ENCODE data around the gene ARSH. TPM values are rescaled to one million over a fixed set of nuclear protein-coding genes. Genes with fewer than 3 reads are reported as not detected.
"Not testable (repeated sequence)": the region's sequence is repeated elsewhere in the genome, so short reads cannot be mapped to it uniquely, and the experiment has no call there.

The ARSH gene
- total RNA-seq, 1 donor: not detected

DNA sequence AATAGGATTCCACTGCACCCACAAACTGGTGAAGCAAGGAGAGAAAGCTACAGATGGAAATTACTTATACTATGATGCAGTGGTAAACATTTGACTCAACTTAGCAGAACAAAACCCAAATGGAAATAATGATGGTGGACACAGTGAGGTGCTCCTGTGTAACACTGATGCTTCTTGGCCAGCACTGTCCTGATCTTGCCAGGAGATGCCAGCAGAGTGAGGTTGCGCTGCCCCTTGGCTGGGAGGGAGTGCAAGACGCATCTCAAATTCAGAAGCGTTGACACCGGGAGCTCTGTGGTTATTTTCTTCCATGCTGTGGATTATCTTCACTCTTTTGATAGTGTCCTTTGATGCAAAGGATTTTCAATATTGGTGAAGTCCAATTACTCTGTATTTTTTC, 22.0 kb upstream of the ARSH start:
- no peaks in the 10 kb centered on the region for H3K9me3 ChIP-seq (ENCODE audit: low read depth, low read length)
- no peaks in the 10 kb centered on the region for H3K27me3 ChIP-seq (ENCODE audit: insufficient read depth, low read length)
- no peaks in the 10 kb centered on the region for H3K4me1 ChIP-seq (ENCODE audit: insufficient read depth, low read length)
- H3K4me3 ChIP-seq (ENCODE audit: low read length): no peak overlapping the region

DNA sequence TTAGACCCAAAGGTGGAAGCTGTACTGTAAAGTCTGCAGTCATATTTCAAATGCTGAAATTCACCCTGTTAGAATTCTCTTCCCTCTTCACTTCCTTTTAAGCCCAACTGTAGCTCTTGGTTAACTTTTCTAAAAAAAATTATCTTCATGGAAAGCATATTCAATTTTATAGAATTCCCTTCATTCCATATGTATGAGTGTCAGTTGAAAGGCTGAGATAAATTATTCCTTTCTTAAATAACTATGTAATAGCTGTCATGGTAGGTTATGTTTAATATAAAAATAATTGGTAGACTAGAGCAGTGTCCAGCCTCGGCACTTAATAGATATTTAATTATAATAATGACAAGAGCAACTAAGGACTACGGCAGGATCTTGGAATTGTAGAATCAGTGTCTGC, 16.8 kb upstream of the ARSH start:
- H3K27me3 ChIP-seq (ENCODE audit: insufficient read depth, low read length): no peaks in the 10 kb centered on the region
- H3K4me3 ChIP-seq (ENCODE audit: low read length): no peak overlapping the region
- no peaks in the 10 kb centered on the region for H3K4me1 ChIP-seq (ENCODE audit: insufficient read depth, low read length)
- no peaks in the 10 kb centered on the region for H3K9me3 ChIP-seq (ENCODE audit: low read depth, low read length)

DNA sequence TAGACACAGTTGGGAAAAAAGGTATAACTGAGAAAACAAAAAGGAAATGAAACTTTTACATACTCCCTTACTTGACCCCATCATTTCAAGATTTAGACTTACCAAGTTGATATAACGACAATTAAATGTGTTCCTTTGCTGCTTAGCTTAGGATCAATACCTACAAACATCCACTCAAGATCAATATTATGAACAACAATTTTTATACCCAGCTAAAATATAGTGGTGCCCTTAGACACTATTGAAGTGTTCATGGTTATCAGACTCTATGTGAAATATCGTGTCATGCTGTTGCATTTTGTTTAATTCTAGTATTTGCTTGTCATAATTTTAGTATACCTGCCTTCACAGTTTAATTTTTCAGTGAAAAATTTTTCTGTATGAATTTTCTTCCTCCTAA, 4.2 kb downstream of the ARSH start:
- H3K9me3 ChIP-seq (ENCODE audit: low read depth, low read length): peaks cover 5% of the 10 kb centered on the region
- H3K27me3 ChIP-seq (ENCODE audit: insufficient read depth, low read length): no peaks in the 10 kb centered on the region
- no peak overlapping the region for H3K4me3 ChIP-seq (ENCODE audit: low read length)
- H3K4me1 ChIP-seq (ENCODE audit: insufficient read depth, low read length): no peaks in the 10 kb centered on the region

DNA sequence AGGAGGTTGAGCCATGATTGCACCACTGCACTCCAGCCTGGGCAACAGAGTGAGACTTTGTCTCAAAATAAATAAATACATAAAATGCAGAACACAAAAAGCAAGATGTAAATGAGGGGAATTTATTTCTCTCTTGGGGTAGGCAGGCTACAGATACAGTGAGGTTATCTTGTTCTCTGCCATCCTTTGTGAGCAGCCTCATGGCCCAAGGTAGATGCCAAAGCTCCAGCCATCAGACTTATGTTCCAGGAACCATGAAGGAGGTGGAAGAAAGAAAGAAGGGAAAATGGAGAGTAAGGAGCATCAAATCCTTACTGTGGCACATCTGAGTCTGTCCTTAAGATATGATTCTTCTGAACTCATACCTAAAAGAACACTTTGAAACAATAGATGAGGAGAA, 11.1 kb downstream of the ARSH start:
- Histone ChIP-seq H3K4me3 (ENCODE audit: low read length) (no peak overlapping the region), H3K27me3 (ENCODE audit: insufficient read depth, low read length) (no peaks in the 10 kb centered on the region), H3K9me3 (ENCODE audit: low read depth, low read length) (no peaks in the 10 kb centered on the region), H3K4me1 (ENCODE audit: insufficient read depth, low read length) (no peaks in the 10 kb centered on the region)

DNA sequence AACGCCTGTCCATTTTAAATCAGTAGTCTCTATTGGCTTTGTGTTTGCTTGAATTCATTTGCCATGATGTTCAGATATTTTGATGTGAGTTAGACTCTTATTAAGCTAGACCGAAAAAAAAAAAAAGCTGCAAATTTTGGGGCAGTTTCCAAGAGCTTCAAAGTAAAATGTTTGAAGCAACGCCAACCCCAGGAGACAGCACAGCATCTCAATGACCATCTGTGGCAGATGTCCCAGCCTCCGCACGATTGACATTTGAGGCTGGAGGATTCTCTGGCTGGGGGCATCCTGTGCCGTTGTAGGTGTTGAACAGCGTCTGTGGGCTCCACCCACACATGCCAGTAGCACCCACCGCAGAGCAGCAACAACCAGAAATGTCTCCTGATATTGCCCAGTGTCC, 17.8 kb downstream of the ARSH start:
- H3K4me1 ChIP-seq (ENCODE audit: insufficient read depth, low read length): no peaks in the 10 kb centered on the region
- H3K9me3 ChIP-seq (ENCODE audit: low read depth, low read length): no peaks in the 10 kb centered on the region
- no peak overlapping the region for H3K4me3 ChIP-seq (ENCODE audit: low read length)
- H3K27me3 ChIP-seq (ENCODE audit: insufficient read depth, low read length): no peaks in the 10 kb centered on the region

DNA sequence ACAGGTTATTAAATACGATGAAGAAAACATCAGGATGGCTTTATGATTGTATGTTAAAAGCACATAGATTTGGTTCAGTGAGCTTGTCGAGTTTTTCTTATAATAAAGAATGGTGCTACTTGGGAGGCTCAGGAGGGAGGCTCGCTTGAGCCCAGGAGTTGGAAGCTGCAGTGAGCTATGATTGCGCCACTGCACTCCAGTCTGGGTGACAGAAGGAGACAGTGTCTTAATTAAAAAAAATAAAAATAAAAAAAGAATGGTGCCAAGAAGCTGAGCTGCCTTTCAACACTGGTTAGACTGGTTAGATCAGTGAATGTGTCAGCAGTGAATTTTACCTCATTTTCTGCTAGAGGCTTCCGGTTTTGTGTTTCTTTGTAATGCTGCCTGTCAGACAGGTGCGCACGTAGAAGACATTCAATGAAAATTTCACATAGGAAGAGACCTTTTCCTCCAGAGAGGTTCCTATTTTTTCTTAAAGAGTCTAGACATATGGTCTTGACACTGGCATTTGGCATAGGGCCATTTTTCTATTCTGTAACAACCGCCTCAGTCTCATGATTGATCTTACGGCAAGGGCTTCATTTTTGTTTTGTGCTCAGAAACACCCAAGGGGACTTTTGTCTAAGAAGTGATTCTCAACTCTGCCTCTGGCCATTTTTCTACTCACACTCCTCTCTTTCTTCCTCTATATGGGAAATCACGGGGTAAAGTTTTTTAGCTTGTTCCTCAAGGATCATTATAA, 19.9 kb downstream of the ARSH start:
- Histone ChIP-seq H3K9me3 (ENCODE audit: low read depth, low read length) (no peaks in the 10 kb centered on the region), H3K4me1 (ENCODE audit: insufficient read depth, low read length) (no peaks in the 10 kb centered on the region), H3K27me3 (ENCODE audit: insufficient read depth, low read length) (no peaks in the 10 kb centered on the region), H3K4me3 (ENCODE audit: low read length) (no peak overlapping the region)

DNA sequence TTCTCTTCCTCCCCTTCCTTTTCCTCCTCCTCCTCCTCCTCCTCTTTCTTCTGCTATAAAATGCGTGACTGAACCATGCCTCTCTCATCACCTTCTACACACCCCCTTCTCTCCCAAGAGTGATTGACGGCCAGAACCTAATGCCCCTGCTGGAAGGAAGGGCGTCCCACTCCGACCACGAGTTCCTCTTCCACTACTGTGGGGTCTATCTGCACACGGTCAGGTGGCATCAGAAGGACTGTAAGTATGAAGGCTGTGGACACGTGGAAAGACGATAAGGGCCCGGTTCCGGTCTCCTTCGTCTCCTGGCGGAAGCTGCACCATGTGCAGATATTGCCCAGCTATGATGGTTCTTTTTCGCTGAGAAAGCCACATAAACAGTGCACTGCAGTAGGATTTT, 22.8 kb downstream of the ARSH start:
- no peak overlapping the region for H3K4me3 ChIP-seq (ENCODE audit: low read length)
- no peaks in the 10 kb centered on the region for H3K4me1 ChIP-seq (ENCODE audit: insufficient read depth, low read length)
- H3K27me3 ChIP-seq (ENCODE audit: insufficient read depth, low read length): no peaks in the 10 kb centered on the region
- H3K9me3 ChIP-seq (ENCODE audit: low read depth, low read length): no peaks in the 10 kb centered on the region

DNA sequence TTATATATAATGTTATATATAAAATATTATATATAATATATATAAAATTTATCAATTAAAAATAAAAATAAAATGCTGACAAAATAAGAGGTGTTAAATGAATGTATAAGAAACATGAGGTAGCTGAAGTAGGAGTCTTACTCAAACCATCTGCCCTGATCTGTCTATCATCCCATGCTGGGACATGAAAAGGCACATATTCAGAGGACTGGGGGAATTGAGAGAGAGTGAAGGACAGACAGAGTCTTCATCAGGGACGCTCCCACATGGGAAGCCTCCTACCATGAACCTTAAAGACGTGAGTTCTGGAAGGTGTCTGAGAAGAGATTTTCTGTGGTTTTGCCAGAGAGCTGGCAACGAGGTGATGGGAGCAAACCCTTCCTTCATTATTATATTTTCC, 30.9 kb downstream of the ARSH start:
- Histone ChIP-seq H3K27me3 (ENCODE audit: insufficient read depth, low read length) (no peaks in the 10 kb centered on the region), H3K9me3 (ENCODE audit: low read depth, low read length) (no peaks in the 10 kb centered on the region), H3K4me3 (ENCODE audit: low read length) (no peak overlapping the region), H3K4me1 (ENCODE audit: insufficient read depth, low read length) (no peaks in the 10 kb centered on the region)

DNA sequence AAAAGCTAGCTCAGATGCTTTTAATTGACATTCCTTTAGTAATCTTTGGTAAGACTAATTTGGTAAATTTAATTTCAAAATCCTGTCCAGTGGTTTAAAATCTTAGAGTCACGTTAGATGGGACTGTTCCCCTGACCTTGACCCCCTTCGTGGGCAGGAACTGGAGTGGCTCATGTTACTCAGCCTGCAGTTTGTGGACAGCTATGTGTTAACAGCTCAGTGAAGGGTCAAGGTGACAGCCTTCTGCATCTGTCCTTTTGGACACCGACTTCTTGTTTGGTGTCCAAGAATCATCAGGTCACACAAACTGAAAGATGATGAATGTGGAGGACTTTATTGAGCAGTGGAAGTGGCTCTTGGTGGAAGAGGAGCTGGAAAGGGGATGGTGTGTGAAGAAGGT, 37.9 kb downstream of the ARSH start:
- Histone ChIP-seq H3K4me3 (ENCODE audit: low read length) (no peak overlapping the region), H3K4me1 (ENCODE audit: insufficient read depth, low read length) (no peaks in the 10 kb centered on the region), H3K9me3 (ENCODE audit: low read depth, low read length) (no peaks in the 10 kb centered on the region), H3K27me3 (ENCODE audit: insufficient read depth, low read length) (no peaks in the 10 kb centered on the region)

DNA sequence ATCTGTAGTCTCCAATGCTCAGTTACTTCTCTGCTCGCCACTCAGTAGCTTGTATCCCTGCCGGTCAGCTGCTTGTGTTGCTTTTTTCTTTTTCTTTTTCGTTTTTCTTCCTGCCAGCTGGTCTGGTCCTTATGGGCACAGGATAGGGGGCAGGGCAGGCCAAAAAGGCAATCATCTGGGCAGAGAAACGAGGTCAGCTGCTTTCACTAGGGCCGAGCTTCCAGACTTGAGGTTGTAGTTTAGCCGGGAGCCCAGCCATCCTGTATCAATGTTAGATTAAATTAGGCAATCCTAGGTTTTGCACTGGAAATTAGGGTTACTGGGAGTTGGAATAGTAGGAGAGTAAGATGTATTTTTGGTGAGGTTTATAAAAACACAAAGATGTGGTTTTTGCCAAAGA, 38.3 kb downstream of the ARSH start:
- Histone ChIP-seq H3K9me3 (ENCODE audit: low read depth, low read length) (no peaks in the 10 kb centered on the region), H3K4me3 (ENCODE audit: low read length) (no peak overlapping the region), H3K4me1 (ENCODE audit: insufficient read depth, low read length) (no peaks in the 10 kb centered on the region), H3K27me3 (ENCODE audit: insufficient read depth, low read length) (no peaks in the 10 kb centered on the region)

DNA sequence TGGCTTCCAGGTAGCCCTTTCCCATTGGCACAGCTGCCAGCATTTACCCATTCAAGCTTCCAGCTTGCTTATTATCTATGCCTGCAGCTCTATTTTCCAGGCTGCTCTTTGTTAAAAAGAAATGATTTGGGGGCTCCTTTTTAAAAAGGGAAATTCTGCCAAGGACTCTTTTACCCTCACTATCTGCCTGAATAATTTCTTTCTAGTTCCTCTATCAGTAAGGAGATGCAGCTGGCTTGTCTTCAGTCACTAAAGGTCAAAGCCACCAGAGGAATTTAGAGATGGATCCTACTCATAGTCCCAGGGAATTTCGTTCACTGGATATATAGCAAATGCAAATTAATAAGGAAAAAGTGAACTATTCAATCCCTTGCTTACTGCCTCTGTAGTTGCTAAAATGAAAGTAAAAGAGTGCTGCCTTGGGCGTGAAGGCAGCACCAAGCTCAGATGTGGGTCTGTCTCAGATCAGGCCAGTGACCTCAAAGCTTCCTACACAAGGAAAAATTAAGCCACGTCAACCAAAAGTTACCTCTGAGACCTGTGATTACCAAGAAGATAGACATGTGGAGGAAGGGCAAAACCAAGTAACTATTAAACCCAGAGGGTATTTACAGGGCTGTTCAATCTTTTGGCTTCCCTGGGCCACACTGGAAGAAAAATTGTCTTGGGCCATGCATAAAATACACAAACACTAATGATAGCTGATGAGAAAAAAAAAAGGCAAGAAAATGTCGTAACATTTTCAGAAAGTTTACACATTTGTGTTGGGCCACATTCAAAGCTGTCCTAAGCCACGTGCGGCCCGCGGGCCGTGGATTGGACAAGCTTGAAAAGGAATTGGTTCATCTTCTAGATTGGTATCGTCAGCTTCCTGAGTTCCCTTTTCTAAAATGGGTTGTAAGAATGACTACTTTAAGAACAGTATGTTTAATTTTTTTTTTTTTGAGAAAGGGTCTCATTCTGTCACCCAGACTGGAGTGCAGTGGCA, 40.2 kb downstream of the ARSH start:
- no peak overlapping the region for H3K4me3 ChIP-seq (ENCODE audit: low read length)
- no peaks in the 10 kb centered on the region for H3K9me3 ChIP-seq (ENCODE audit: low read depth, low read length)
- H3K4me1 ChIP-seq (ENCODE audit: insufficient read depth, low read length): no peaks in the 10 kb centered on the region
- H3K27me3 ChIP-seq (ENCODE audit: insufficient read depth, low read length): no peaks in the 10 kb centered on the region

DNA sequence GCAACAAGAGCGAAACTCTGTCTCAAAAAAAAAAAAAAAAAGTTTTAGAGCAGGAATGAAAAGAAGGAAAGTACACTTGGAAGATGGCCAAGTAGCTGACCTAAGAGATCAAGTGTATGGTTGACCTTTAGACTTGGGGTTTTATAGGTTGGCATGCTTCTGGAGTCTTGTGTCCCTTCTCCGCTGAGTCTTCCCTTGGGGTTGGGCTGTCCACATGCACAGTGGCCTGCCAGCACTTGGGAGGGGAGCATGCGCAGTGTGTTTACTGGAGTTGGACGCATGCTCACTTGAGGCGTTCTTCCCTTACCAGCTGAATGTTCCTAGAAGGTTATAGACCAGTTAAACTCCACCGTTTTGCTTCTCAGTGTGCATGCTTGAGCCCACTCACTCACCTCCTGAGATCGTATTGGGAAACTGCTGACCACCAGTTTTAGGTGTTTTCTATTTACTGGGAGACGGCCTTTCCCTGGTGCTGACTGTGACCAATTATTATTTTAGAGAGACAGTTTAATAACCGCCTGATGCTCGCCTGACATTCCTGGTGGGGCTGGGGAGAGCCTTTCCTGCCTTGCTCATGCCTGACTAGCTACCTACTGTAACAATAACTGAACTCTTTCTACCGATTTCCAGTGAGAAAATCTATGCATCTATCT, 44.3 kb downstream of the ARSH start:
- not testable (repeated sequence) for H3K27me3 ChIP-seq (ENCODE audit: insufficient read depth, low read length)

DNA sequence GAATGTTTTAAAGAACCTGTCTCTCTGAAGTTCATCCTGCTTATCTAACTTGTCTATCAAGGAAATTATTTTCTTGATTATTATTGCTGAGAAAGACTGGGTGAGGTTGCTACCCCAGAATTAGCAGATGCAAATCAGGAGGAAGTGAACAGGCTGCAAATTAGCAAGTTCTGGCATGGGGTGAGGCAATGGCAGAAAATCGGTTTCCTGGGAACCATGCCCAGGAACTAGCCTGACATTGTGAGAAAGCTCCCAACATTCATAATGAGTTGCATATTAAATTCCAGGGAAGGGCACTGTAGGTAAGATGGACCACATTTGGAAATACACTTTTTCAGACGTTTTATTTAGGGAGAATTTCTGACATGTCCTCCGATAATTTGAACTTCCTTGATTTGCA, 46.5 kb downstream of the ARSH start:
- Histone ChIP-seq H3K4me3 (ENCODE audit: low read length) (no peak overlapping the region), H3K27me3 (ENCODE audit: insufficient read depth, low read length) (no peaks in the 10 kb centered on the region), H3K9me3 (ENCODE audit: low read depth, low read length) (no peaks in the 10 kb centered on the region), H3K4me1 (ENCODE audit: insufficient read depth, low read length) (no peaks in the 10 kb centered on the region)

More for the DNA sequence above, 44.3 kb downstream of the ARSH start:
- not testable (repeated sequence) for H3K9me3 ChIP-seq (ENCODE audit: low read depth, low read length); H3K4me1 ChIP-seq (ENCODE audit: insufficient read depth, low read length); H3K4me3 ChIP-seq (ENCODE audit: low read length)

DNA sequence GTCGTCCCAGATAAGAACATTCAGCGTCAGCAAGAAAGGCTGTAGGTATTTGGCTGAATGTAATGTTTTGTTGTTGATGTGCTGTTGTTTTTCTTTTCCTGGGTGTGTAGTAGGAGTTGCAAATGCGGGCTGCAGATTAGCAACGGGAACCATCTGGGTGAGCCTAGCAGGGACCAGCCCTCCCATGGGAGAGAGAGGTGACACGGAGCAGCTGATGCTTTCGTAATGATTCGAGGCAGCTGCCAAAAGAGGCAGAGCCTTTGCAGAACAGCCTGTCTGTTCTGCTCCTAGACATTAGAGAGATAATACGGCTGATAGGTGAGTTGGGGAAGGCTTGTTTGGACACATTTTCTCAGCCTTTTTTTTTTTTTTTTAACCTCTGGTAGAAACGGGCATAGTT, 60.2 kb downstream of the ARSH start:
- H3K9me3 ChIP-seq (ENCODE audit: low read depth, low read length): no peaks in the 10 kb centered on the region
- H3K27me3 ChIP-seq (ENCODE audit: insufficient read depth, low read length): no peaks in the 10 kb centered on the region
- H3K4me3 ChIP-seq (ENCODE audit: low read length): no peak overlapping the region
- H3K4me1 ChIP-seq (ENCODE audit: insufficient read depth, low read length): no peaks in the 10 kb centered on the region

DNA sequence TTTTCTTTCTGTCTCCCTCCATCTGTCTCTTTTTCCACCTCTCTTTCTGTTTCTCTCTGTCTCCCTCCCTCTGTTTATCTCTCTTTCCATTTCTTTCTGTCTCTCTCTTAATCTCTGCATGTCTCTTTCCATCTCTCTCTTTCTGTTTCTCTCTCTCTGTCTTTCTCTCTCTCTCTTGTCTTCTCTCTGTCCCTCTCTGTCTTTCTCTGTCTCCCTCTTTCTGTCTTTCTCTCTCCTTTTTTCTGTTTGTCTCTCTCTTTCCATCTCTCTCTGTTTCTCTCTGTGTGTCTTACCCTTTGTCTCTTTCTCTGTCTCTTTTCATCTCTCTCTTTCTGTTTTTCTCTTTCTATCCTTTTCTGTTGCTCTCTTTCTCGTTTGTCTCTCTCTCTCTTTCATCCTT, 69.6 kb downstream of the ARSH start:
- Histone ChIP-seq H3K9me3 (ENCODE audit: low read depth, low read length) (no peaks in the 10 kb centered on the region), H3K4me3 (ENCODE audit: low read length) (no peak overlapping the region), H3K27me3 (ENCODE audit: insufficient read depth, low read length) (no peaks in the 10 kb centered on the region), H3K4me1 (ENCODE audit: insufficient read depth, low read length) (no peaks in the 10 kb centered on the region)
